SK-N-SH (cell line): ENCODE results near the gene KCNN3.

Experiments used
- CHD2 ChIP-seq: fragments of 150-350 bp; IDR thresholded peaks from 2 replicates; pipeline ENCODE4 v1.6.1; 2018; ENCODE audit warnings: low read length; ENCODE audit not compliant: partially characterized antibody
- EP300 ChIP-seq, 2 experiments: IDR thresholded peaks; 2 replicates each; pipeline versions ENCODE4 v1.4.0 to v1.6.1; 2012; ENCODE audit warnings: borderline replicate concordance in 1 of 2, low read depth in 1 of 2, low read length in 1 of 2
- NFIC ChIP-seq: IDR thresholded peaks from 2 replicates; pipeline ENCODE4 v1.4.0; 2012; ENCODE audit warnings: borderline replicate concordance
- POLR2AphosphoS5 ChIP-seq: IDR thresholded peaks from 2 replicates; pipeline ENCODE4 v1.6.1; 2012; ENCODE audit warnings: low read depth, low read length
- RAD21 ChIP-seq: IDR thresholded peaks from 2 replicates; pipeline ENCODE4 v1.6.1; 2012; ENCODE audit warnings: mild to moderate bottlenecking, low read length
- YY1 ChIP-seq: IDR thresholded peaks from 2 replicates; pipeline ENCODE4 v1.4.0; 2012; ENCODE audit warnings: low read depth, mild to moderate bottlenecking
- TF ChIP-seq, protein P1 (sequence below): fragments of 200-600 bp; sonication (generic); IDR thresholded peaks from 2 replicates; pipeline ENCODE4 v1.6.1; 2017; ENCODE audit warnings: antibody characterized with exemption, mild to moderate bottlenecking, moderate library complexity
- TF ChIP-seq, protein P2 (sequence below): IDR thresholded peaks from 2 replicates; pipeline ENCODE4 v1.6.1; 2012; ENCODE audit warnings: mild to moderate bottlenecking, low read depth, low read length, moderate library complexity
- TF ChIP-seq, protein P3 (sequence below): fragments of 150-350 bp; IDR thresholded peaks from 2 replicates; pipeline ENCODE4 v1.6.1; 2017; ENCODE audit warnings: antibody characterized with exemption, low read length, low read depth, borderline replicate concordance
- TF ChIP-seq, protein P4 (sequence below): IDR thresholded peaks from 2 replicates; pipeline ENCODE4 v1.4.0; 2012; ENCODE audit warnings: low read depth, borderline replicate concordance

DNA sequence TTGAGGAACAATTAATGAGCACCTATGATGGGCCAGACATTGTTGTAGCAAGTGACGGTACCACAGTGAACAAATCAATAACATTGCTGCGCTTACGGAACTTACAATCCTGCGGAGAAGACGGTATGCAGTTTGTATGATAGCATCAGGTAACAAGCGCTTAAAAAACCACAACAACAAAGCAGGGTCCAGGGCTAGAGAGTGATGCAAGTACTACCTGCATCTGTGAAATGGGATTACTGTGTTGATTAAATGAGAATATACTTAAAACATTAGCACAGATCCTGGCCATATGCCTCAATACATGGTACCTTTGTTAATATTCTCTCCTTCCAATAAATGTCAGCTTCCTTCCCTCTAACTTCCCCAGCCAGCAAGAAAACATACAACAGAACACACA is 151.5 kb downstream of the KCNN3 start:
- TF ChIP-seq, protein P1, sequence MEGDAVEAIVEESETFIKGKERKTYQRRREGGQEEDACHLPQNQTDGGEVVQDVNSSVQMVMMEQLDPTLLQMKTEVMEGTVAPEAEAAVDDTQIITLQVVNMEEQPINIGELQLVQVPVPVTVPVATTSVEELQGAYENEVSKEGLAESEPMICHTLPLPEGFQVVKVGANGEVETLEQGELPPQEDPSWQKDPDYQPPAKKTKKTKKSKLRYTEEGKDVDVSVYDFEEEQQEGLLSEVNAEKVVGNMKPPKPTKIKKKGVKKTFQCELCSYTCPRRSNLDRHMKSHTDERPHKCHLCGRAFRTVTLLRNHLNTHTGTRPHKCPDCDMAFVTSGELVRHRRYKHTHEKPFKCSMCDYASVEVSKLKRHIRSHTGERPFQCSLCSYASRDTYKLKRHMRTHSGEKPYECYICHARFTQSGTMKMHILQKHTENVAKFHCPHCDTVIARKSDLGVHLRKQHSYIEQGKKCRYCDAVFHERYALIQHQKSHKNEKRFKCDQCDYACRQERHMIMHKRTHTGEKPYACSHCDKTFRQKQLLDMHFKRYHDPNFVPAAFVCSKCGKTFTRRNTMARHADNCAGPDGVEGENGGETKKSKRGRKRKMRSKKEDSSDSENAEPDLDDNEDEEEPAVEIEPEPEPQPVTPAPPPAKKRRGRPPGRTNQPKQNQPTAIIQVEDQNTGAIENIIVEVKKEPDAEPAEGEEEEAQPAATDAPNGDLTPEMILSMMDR: no peak
- TF ChIP-seq POLR2AphosphoS5: no peak
- TF ChIP-seq RAD21: no peak
- TF ChIP-seq, protein P2, sequence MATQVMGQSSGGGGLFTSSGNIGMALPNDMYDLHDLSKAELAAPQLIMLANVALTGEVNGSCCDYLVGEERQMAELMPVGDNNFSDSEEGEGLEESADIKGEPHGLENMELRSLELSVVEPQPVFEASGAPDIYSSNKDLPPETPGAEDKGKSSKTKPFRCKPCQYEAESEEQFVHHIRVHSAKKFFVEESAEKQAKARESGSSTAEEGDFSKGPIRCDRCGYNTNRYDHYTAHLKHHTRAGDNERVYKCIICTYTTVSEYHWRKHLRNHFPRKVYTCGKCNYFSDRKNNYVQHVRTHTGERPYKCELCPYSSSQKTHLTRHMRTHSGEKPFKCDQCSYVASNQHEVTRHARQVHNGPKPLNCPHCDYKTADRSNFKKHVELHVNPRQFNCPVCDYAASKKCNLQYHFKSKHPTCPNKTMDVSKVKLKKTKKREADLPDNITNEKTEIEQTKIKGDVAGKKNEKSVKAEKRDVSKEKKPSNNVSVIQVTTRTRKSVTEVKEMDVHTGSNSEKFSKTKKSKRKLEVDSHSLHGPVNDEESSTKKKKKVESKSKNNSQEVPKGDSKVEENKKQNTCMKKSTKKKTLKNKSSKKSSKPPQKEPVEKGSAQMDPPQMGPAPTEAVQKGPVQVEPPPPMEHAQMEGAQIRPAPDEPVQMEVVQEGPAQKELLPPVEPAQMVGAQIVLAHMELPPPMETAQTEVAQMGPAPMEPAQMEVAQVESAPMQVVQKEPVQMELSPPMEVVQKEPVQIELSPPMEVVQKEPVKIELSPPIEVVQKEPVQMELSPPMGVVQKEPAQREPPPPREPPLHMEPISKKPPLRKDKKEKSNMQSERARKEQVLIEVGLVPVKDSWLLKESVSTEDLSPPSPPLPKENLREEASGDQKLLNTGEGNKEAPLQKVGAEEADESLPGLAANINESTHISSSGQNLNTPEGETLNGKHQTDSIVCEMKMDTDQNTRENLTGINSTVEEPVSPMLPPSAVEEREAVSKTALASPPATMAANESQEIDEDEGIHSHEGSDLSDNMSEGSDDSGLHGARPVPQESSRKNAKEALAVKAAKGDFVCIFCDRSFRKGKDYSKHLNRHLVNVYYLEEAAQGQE: no peak
- TF ChIP-seq NFIC: no peak
- TF ChIP-seq YY1: no peak
- TF ChIP-seq, protein P3, sequence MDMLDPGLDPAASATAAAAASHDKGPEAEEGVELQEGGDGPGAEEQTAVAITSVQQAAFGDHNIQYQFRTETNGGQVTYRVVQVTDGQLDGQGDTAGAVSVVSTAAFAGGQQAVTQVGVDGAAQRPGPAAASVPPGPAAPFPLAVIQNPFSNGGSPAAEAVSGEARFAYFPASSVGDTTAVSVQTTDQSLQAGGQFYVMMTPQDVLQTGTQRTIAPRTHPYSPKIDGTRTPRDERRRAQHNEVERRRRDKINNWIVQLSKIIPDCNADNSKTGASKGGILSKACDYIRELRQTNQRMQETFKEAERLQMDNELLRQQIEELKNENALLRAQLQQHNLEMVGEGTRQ: no peak
- no peak for TF ChIP-seq EP300 (IDR thresholded peaks at IDR 0.05; ENCODE audit: borderline replicate concordance in 1 of 2, low read depth in 1 of 2, low read length in 1 of 2)
- TF ChIP-seq CHD2: no peak
- TF ChIP-seq, protein P4, sequence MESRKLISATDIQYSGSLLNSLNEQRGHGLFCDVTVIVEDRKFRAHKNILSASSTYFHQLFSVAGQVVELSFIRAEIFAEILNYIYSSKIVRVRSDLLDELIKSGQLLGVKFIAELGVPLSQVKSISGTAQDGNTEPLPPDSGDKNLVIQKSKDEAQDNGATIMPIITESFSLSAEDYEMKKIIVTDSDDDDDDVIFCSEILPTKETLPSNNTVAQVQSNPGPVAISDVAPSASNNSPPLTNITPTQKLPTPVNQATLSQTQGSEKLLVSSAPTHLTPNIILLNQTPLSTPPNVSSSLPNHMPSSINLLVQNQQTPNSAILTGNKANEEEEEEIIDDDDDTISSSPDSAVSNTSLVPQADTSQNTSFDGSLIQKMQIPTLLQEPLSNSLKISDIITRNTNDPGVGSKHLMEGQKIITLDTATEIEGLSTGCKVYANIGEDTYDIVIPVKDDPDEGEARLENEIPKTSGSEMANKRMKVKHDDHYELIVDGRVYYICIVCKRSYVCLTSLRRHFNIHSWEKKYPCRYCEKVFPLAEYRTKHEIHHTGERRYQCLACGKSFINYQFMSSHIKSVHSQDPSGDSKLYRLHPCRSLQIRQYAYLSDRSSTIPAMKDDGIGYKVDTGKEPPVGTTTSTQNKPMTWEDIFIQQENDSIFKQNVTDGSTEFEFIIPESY: no peak
